D721Med (cell line): ENCODE results near the gene PDE11A.

Experiments used
- DNase-seq: peaks from one replicate; pipeline ENCODE4 v3.0.0; 2011; ENCODE audit warnings: low spot score; ENCODE audit not compliant: insufficient read length
- FAIRE-seq: peaks from 2 replicates; lab custom pipeline; 2011; peaks lifted over from hg19 to GRCh38; lab: Jason Lieb, UNC
- TF ChIP-seq, protein P1 (sequence below): IDR thresholded peaks from 2 replicates; pipeline ENCODE4 v1.5.1; 2012; ENCODE audit warnings: mild to moderate bottlenecking, control low read depth; ENCODE audit not compliant: insufficient read depth; ENCODE audit errors: missing control alignments

PDE11A gene

DNA sequence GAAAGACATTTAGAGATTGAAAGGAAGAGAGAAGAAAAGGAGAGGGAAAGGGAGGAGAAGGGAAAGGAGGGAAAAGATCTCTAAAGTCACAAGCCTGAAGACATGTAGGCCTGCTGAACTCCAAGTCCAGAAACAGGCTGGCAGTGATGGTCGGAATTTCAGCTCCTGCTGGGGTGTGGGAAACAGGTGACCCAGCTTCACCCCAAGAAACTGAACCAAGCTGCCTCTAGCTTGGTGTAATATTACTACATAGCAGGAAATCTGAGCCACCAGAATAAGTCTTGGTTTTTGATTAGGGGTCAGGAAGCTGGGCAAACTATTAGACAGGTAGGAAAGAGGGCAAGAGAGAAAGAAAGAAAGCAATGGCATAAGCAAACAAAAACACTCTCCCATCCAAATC lies 185.8 kb downstream of the PDE11A start:
- FAIRE-seq (no peak), DNase-seq (no peak)
- TF ChIP-seq, protein P1, sequence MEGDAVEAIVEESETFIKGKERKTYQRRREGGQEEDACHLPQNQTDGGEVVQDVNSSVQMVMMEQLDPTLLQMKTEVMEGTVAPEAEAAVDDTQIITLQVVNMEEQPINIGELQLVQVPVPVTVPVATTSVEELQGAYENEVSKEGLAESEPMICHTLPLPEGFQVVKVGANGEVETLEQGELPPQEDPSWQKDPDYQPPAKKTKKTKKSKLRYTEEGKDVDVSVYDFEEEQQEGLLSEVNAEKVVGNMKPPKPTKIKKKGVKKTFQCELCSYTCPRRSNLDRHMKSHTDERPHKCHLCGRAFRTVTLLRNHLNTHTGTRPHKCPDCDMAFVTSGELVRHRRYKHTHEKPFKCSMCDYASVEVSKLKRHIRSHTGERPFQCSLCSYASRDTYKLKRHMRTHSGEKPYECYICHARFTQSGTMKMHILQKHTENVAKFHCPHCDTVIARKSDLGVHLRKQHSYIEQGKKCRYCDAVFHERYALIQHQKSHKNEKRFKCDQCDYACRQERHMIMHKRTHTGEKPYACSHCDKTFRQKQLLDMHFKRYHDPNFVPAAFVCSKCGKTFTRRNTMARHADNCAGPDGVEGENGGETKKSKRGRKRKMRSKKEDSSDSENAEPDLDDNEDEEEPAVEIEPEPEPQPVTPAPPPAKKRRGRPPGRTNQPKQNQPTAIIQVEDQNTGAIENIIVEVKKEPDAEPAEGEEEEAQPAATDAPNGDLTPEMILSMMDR = no peak

- FAIRE-seq (no peak), DNase-seq (no peak)
- TF ChIP-seq, protein P1 = no peak
These were observed 186.6 kb downstream of the PDE11A start for GRCh38 chr2:177885828-177886466.

DNA sequence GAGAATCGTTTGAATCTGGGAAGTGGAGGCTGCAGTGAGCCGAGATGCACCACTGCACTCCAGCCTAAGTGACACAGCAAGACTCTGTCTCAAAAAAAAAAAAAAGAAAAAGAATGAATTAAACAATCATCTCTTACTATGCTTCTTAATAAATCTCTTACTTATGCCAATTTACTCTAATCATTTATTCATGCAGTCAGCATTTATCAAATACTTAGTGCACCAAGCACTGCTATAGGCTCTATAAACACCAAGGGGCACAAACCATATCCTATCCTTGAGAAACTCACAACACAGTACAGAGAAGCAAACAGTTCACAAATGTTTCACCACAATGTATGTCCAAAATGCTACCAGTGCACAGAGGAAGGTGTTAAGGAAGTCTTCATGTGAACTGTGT lies 189.4 kb downstream of the PDE11A start:
- FAIRE-seq (no peak), DNase-seq (no peak)
- TF ChIP-seq, protein P1 = no peak

DNA sequence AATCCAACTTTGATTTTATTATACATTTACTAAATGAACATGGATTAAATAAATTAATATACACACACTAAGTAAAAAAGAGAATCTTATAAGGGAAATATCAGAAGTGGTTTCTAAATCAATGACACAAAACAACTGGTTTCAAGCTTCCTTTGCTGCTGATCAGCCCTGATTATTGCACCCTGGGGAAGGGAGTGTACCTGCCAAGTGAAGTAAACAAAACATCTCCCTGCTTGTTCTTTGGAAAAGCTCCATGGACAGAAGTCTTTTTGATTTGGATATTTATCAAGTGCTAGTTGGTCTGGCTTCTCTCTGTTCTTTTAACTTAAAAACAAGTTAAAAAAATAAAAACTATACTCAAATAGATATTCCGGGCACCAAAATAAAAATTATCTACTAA lies 190.1 kb downstream of the PDE11A start:
- FAIRE-seq (no peak), DNase-seq (no peak)
- TF ChIP-seq, protein P1 = no peak

DNA sequence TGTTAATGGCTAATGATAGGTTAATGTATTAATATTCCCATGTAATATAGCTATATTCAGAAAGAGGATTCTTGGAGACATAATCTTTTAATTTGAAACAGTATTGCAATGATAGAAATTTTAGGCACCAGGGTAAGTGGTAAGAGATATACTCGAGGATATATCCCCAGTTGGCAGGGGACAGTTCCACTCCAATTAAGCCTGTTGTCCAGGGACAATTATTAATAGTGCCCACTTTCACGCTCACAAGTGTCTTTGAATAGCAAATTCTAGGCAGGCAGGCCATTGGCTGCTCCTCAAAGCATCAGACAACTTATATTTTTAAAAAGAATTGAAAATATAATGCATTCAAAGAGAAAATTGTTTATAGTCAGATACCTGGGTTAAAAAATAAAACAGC lies 190.7 kb downstream of the PDE11A start:
- no peak for FAIRE-seq
- TF ChIP-seq, protein P1 = no peak
- no peak for DNase-seq

GRCh38 chr2:177881008-177881747 lies 191.4 kb downstream of the PDE11A start:
- no peak for DNase-seq
- FAIRE-seq = no peak
- TF ChIP-seq, protein P1 = no peak

- TF ChIP-seq, protein P1 = no peak
- no peak for FAIRE-seq
- DNase-seq = no peak
These were observed 192.3 kb downstream of the PDE11A start for GRCh38 chr2:177880285-177880684.
